Measurements from ENCODE around the gene GSTP1. TPM values are rescaled to one million over a fixed set of nuclear protein-coding genes. Genes with fewer than 3 reads are reported as not detected.
"Not testable (repeated sequence)": the region's sequence is repeated elsewhere in the genome, so short reads cannot be mapped to it uniquely, and the experiment has no call there.

Gene GSTP1
- total RNA-seq, 3 donors from 2014 or later = 363 to 446 (median 421) TPM

DNA sequence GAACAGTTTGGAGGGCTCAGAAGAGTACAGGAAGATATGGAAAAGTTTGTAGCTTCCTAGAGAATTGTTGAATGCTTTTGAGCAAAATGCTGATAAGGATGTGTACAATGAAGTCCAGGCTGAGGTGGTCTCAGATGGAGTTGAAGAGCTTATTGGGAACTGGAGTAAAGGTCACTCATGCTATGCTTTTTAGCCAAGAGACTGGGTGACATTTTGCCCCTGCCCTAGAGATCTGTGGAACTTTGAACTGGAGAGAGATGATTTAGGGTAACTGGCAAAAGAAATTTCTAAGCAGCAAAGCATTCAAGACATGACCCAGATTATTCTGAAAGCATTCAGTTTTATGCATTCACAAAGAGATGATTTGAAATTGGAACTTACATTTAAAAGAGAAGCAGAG is 32.5 kb upstream of the GSTP1 start:
- H3K4me3 Mint-ChIP-seq = no peak overlapping the region
- H3K4me1 Mint-ChIP-seq (ENCODE audit: low read depth) = no peaks in the 10 kb centered on the region
- H3K27me3 Mint-ChIP-seq (ENCODE audit: low read depth) = peaks cover 4% of the 10 kb centered on the region
- DNase-seq (no peak), ATAC-seq (no peak)
- H3K9me3 Mint-ChIP-seq = peaks cover 10% of the 10 kb centered on the region
- no peaks in the 10 kb centered on the region for H3K36me3 Mint-ChIP-seq (ENCODE audit: insufficient read depth)

DNA sequence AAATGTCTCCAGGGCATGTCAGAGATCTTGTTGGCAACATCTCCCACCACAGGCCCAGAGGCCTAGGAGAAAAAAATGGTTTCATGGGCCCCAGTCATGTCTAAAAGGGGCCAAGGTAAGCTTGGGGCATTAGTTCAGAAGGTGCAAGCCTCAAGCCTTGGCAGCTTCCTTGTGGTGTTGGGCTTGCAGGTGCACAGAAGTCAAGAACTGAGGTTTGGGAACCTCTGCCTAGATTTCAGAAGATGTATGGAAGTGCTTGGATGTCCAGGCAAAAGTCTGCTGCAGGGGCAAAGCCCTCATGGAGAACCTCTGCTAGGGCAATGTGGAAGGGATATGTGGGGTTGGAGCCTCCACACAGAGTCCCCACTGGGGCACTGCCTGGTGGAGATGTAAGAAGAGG is 31.9 kb upstream of the GSTP1 start:
- ATAC-seq; H3K4me3 Mint-ChIP-seq; H3K36me3 Mint-ChIP-seq (ENCODE audit: insufficient read depth); H3K9me3 Mint-ChIP-seq; H3K27me3 Mint-ChIP-seq (ENCODE audit: low read depth); DNase-seq; H3K4me1 Mint-ChIP-seq (ENCODE audit: low read depth): not testable (repeated sequence)

DNA sequence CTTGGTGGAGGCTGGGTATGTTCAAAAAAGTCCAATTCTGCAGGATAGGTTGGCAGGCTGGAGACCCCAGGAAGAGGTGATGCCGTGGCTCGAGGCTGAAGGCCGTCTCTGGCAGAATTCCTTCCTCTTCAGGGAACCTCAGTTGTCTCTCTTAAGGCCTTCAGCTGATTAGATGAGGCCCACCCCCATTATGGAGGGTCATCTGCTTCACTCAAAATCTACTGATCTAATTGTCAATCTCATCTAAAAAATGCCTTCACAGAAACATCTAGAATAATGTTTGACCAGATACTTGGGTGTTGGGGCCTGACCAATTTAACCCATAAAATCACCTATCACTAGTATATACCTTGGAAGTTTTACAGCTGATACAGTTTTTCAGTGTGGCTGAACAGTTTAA is 27.4 kb upstream of the GSTP1 start:
- no peak for ATAC-seq
- no peak overlapping the region for H3K4me3 Mint-ChIP-seq
- no peaks in the 10 kb centered on the region for H3K36me3 Mint-ChIP-seq (ENCODE audit: insufficient read depth)
- H3K27me3 Mint-ChIP-seq (ENCODE audit: low read depth) = peaks cover 1% of the 10 kb centered on the region
- H3K4me1 Mint-ChIP-seq (ENCODE audit: low read depth) = no peaks in the 10 kb centered on the region
- DNase-seq = no peak
- H3K9me3 Mint-ChIP-seq = peaks cover 5% of the 10 kb centered on the region

DNA sequence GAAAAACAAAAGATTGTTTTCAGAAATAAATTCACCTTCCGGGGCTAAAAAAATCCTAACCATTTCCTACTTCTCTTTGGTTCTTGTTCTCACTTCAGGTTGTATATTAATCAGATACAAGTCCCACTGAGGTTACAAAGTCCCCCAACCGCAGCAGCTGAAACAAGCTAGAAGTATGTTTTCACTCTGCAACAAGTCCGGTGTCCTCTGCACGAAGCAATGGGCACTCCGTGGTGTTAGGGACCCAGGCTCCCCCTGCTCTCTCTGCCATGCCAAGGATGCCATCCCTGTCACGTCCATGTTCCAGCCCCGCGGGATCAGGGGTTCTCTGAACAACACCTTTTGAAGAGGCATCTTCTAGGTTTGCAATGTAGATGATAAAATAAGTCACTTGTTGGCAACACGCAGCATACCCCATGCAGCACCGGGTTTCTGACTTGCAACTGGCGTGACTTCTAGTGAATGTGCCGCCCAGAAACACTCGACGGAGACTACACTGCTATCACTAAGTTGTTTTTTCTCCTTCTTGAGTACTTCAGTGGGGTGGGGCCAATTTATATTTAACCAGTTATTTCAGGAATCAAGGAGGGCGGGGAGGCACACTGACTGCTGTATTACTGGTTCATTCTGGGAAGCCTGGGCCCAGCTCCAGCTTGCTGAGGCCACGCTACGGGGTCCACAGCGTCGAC is 25.4 kb upstream of the GSTP1 start:
- Mint-ChIP-seq H3K27me3 (ENCODE audit: low read depth) (peaks cover 1% of the 10 kb centered on the region), H3K4me1 (ENCODE audit: low read depth) (no peaks in the 10 kb centered on the region), H3K4me3 (no peak overlapping the region), H3K9me3 (no peaks in the 10 kb centered on the region), H3K36me3 (ENCODE audit: insufficient read depth) (no peaks in the 10 kb centered on the region)
- ATAC-seq (no peak), DNase-seq (no peak)

GRCh38 chr11:67561971-67562619 is 21.5 kb upstream of the GSTP1 start:
- peak in 1 of 2 donors; percentile 61 for ATAC-seq
- Mint-ChIP-seq H3K4me3 (no peak overlapping the region), H3K27me3 (ENCODE audit: low read depth) (peaks cover 4% of the 10 kb centered on the region), H3K36me3 (ENCODE audit: insufficient read depth) (no peaks in the 10 kb centered on the region), H3K9me3 (no peaks in the 10 kb centered on the region), H3K4me1 (ENCODE audit: low read depth) (no peaks in the 10 kb centered on the region)
- no peak for DNase-seq

DNA sequence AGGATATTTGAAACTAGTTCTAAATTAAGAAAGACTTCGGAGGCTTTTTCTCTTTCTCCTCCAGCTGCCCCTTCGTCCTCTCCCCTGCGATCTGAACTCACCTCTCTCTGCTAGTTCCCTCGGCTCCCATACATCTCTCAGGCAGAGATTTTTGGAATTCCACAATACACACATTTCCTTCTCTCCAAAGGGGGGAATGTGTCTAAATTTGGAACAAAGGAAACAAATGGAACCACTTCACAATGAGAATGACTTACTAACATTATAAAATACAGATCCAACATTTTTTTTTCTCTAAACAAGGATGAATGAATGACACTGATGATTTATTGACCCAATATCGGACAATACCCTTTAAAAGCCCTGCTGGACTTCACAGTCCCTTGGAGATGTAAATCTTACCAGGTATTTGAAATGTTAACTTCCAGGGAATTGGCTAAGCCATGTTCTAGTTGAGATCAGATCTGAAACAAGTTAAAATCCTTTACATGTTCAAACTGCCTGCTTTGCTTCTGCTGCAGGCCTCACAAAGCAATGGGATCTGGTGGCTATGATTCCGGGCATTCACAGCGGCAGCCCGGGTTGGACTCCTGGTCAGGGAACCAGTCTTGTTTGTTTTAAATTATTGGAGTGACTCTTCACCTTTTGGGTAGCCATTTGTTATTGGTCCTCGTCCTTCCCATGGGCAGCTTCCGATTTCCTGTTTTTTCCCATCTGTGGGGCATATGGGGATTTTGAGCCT is 20.5 kb upstream of the GSTP1 start:
- H3K9me3 Mint-ChIP-seq = no peaks in the 10 kb centered on the region
- no peaks in the 10 kb centered on the region for H3K4me1 Mint-ChIP-seq (ENCODE audit: low read depth)
- H3K27me3 Mint-ChIP-seq (ENCODE audit: low read depth) = peaks cover 4% of the 10 kb centered on the region
- ATAC-seq (no peak), DNase-seq (no peak)
- no peaks in the 10 kb centered on the region for H3K36me3 Mint-ChIP-seq (ENCODE audit: insufficient read depth)
- no peak overlapping the region for H3K4me3 Mint-ChIP-seq

DNA sequence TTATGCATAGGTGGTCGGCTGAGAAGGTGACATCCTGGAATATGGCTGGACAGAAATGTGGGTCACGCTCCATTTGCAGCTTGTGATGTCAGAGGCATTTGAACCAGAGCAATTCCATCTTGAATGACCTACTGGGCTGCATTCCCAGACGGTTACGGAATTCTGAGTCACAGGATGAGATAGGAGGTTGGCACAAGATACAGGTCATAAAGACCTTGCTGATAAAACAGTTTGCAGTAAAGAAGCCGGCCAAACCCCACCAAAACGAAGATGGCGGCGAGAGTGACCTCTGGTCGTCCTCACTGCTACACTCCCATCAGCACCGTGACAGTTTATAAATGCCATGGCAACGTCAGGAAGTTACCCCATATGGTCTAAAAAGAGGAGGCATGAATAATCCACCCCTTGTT is 19.9 kb upstream of the GSTP1 start:
- H3K9me3 Mint-ChIP-seq; H3K4me1 Mint-ChIP-seq (ENCODE audit: low read depth); H3K36me3 Mint-ChIP-seq (ENCODE audit: insufficient read depth); H3K27me3 Mint-ChIP-seq (ENCODE audit: low read depth); H3K4me3 Mint-ChIP-seq; DNase-seq; ATAC-seq: not testable (repeated sequence)

GRCh38 chr11:67564230-67564629 is 19.4 kb upstream of the GSTP1 start:
- H3K36me3 Mint-ChIP-seq (ENCODE audit: insufficient read depth) = no peaks in the 10 kb centered on the region
- H3K4me1 Mint-ChIP-seq (ENCODE audit: low read depth) = no peaks in the 10 kb centered on the region
- no peaks in the 10 kb centered on the region for H3K9me3 Mint-ChIP-seq
- H3K27me3 Mint-ChIP-seq (ENCODE audit: low read depth) = peaks cover 4% of the 10 kb centered on the region
- DNase-seq (no peak), ATAC-seq (no peak)
- no peak overlapping the region for H3K4me3 Mint-ChIP-seq

DNA sequence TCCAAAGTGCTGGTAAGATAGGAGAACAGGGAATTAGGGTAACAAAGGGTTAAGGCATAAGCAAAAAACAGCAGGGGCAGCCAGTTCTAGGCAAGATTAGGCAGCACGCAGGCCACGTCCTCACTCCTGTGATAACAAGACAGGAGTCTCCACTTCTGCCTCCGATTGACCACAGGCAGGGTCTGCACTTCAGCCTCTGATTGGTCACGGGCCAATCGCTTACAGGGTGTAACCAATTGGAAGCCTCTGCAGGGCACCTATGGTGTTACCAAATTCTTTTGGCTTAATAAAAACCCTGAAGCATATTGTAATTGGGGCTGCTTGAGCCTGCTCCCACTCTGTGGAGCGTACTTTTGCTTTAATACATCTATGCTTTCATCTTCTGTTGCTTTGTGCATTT is 12.2 kb upstream of the GSTP1 start:
- Mint-ChIP-seq H3K36me3 (ENCODE audit: insufficient read depth) (no peaks in the 10 kb centered on the region), H3K27me3 (ENCODE audit: low read depth) (peaks cover 19% of the 10 kb centered on the region), H3K9me3 (no peaks in the 10 kb centered on the region), H3K4me3 (no peak overlapping the region), H3K4me1 (ENCODE audit: low read depth) (no peaks in the 10 kb centered on the region)
- DNase-seq = no peak
- ATAC-seq = no peak

GRCh38 chr11:67572305-67572704 is 11.3 kb upstream of the GSTP1 start:
- H3K27me3 Mint-ChIP-seq (ENCODE audit: low read depth) = peaks cover 27% of the 10 kb centered on the region
- ATAC-seq = no peak
- no peaks in the 10 kb centered on the region for H3K9me3 Mint-ChIP-seq
- H3K4me3 Mint-ChIP-seq = no peak overlapping the region
- H3K36me3 Mint-ChIP-seq (ENCODE audit: insufficient read depth) = no peaks in the 10 kb centered on the region
- no peak for DNase-seq
- H3K4me1 Mint-ChIP-seq (ENCODE audit: low read depth) = no peaks in the 10 kb centered on the region

DNA sequence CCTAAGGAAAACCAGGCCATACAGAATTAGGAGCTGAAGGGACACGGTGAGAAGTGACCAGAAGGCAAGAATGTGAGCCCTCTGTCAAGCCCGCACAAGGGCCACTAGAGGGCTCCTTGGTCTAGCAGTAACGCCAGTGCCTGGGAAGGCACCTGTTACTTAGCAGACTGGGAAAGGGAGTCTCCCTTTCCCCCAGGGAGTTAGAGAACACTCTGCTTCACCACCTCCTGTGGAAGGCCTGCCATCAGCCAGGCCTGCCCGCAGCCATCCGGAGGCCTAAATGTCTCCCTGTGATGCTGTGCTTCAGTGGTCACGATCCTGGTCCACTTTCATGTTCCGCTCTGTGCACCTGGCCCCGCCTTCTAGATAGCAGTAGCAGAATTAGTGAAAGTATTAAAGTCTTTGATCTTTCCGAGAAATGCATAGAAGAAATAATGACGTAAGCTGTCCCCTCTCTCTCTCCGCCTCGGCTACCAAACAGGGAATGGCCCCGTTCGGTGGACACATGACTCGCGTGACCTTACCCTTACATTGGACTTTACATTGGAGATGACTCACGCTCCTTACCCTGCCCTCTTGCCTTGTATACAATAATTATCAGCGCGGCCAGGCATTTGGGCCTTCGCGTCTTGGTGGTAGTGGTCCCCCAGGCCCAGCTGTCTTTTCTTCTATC is 10.7 kb upstream of the GSTP1 start:
- ATAC-seq (no peak), DNase-seq (no peak)
- Mint-ChIP-seq H3K4me3 (no peak overlapping the region), H3K4me1 (ENCODE audit: low read depth) (no peaks in the 10 kb centered on the region), H3K27me3 (ENCODE audit: low read depth) (peaks cover 30% of the 10 kb centered on the region), H3K9me3 (no peaks in the 10 kb centered on the region), H3K36me3 (ENCODE audit: insufficient read depth) (no peaks in the 10 kb centered on the region)

GRCh38 chr11:67574938-67575337 is 8.7 kb upstream of the GSTP1 start:
- DNase-seq (no peak), ATAC-seq (no peak)
- H3K27me3 Mint-ChIP-seq (ENCODE audit: low read depth) = peaks cover 35% of the 10 kb centered on the region
- no peak overlapping the region for H3K4me3 Mint-ChIP-seq
- H3K9me3 Mint-ChIP-seq = no peaks in the 10 kb centered on the region
- no peaks in the 10 kb centered on the region for H3K36me3 Mint-ChIP-seq (ENCODE audit: insufficient read depth)
- H3K4me1 Mint-ChIP-seq (ENCODE audit: low read depth) = peaks cover 10% of the 10 kb centered on the region

- no peaks in the 10 kb centered on the region for H3K9me3 Mint-ChIP-seq
- H3K4me1 Mint-ChIP-seq (ENCODE audit: low read depth) = peaks cover 13% of the 10 kb centered on the region
- H3K4me3 Mint-ChIP-seq = no peak overlapping the region
- no peak for ATAC-seq
- H3K27me3 Mint-ChIP-seq (ENCODE audit: low read depth) = peaks cover 34% of the 10 kb centered on the region
- DNase-seq = no peak
- no peaks in the 10 kb centered on the region for H3K36me3 Mint-ChIP-seq (ENCODE audit: insufficient read depth)
Measured at GRCh38 chr11:67576735-67577475, 6.7 kb upstream of the GSTP1 start.

GRCh38 chr11:67577951-67578350 is 5.7 kb upstream of the GSTP1 start:
- H3K9me3 Mint-ChIP-seq = no peaks in the 10 kb centered on the region
- DNase-seq (no peak), ATAC-seq (no peak)
- peaks cover 32% of the 10 kb centered on the region for H3K27me3 Mint-ChIP-seq (ENCODE audit: low read depth)
- H3K4me3 Mint-ChIP-seq = no peak overlapping the region
- peaks cover 23% of the 10 kb centered on the region for H3K4me1 Mint-ChIP-seq (ENCODE audit: low read depth)
- H3K36me3 Mint-ChIP-seq (ENCODE audit: insufficient read depth) = no peaks in the 10 kb centered on the region

Data from activated T-cell treated with anti-CD3 and anti-CD28 coated beads, Interleukin-2, amount 50 U/mL, for 4 hours (primary cell).